ENCODE data around the gene OPRM1. TPM values are rescaled to one million over a fixed set of nuclear protein-coding genes. Genes with fewer than 3 reads are reported as not detected.

The OPRM1 gene
- not detected in 2 replicates for total RNA-seq
- long read RNA-seq = 0 reads

- TF ChIP-seq CTCF (IDR thresholded peaks at IDR 0.05; ENCODE audit: unreplicated experiment) = no peak
- peaks cover 42% of the 10 kb centered on the region for H3K27me3 Mint-ChIP-seq
- no peak within 1 kb of the TSS for H3K4me3 Mint-ChIP-seq (ENCODE audit: low read depth)
- peak; percentile 85 for DNase-seq (ENCODE audit: low spot score, unreplicated experiment)
- peak within 1 kb of the TSS; percentile 76 for H3K27ac Mint-ChIP-seq
- peaks cover 2% of the 10 kb centered on the region for H3K4me1 Mint-ChIP-seq (ENCODE audit: low read depth)
- no peaks in the 10 kb centered on the region for H3K36me3 Mint-ChIP-seq (ENCODE audit: insufficient read depth)
- H3K9me3 Mint-ChIP-seq (ENCODE audit: low read depth) = no peaks in the 10 kb centered on the region
Measured at GRCh38 chr6:154039231-154039842, at the start of gene OPRM1. TSS of gene OPRM1 (plus strand) at chr6:154039240. CDS start at chr6:154039545, 305 bp downstream.

DNA sequence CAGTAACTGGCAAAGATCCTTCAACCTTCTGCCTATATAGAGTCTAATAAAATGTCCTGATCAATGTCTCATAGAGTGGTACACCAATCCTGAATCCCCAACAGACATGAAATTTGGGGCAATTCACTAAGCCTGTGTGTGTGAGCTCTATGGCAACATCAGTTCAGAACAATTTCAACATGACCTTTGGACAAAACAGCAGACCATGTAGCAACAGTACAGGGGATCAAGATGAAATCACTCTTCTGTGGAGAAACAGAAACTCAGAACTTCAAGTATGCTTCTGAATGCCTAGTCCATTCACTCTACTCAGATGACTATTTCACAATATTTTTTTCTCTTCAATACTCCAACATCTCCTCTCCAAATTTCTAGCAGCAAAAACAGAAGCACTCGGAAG, 49.1 kb upstream of the OPRM1 start:
- H3K4me3 Mint-ChIP-seq (ENCODE audit: low read depth) = no peak overlapping the region
- no peaks in the 10 kb centered on the region for H3K9me3 Mint-ChIP-seq (ENCODE audit: low read depth)
- no peak for DNase-seq (ENCODE audit: low spot score, unreplicated experiment)
- H3K27ac Mint-ChIP-seq = no peak overlapping the region
- peaks cover 8% of the 10 kb centered on the region for H3K27me3 Mint-ChIP-seq
- no peaks in the 10 kb centered on the region for H3K36me3 Mint-ChIP-seq (ENCODE audit: insufficient read depth)
- no peak for TF ChIP-seq CTCF (IDR thresholded peaks at IDR 0.05; ENCODE audit: unreplicated experiment)
- peaks cover 7% of the 10 kb centered on the region for H3K4me1 Mint-ChIP-seq (ENCODE audit: low read depth)

DNA sequence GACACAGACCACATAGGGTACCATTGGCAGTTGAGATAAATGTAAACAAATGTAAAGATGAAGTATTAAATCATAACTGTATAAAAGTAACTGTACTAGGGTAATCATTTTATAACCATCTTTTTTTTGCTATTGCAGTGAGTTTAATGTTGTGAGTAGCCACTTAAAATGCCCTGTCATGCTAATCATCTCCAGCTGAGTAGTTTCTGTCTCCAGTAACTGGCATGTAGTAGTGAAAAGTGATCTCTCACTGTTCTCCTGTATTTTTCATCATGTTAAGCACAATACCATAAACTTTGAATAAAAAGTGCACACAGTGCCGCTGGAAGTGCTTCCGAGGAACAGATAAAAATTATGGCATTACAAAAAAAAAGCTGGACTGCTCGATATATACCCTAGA, 45.0 kb upstream of the OPRM1 start:
- Mint-ChIP-seq H3K36me3 (ENCODE audit: insufficient read depth) (no peaks in the 10 kb centered on the region), H3K4me3 (ENCODE audit: low read depth) (no peak overlapping the region), H3K27ac (no peak overlapping the region), H3K9me3 (ENCODE audit: low read depth) (no peaks in the 10 kb centered on the region), H3K27me3 (peaks cover 8% of the 10 kb centered on the region), H3K4me1 (ENCODE audit: low read depth) (peaks cover 7% of the 10 kb centered on the region)
- DNase-seq (ENCODE audit: low spot score, unreplicated experiment) = no peak
- TF ChIP-seq CTCF (IDR thresholded peaks at IDR 0.05; ENCODE audit: unreplicated experiment) = no peak

- no peak overlapping the region for H3K27ac Mint-ChIP-seq
- TF ChIP-seq CTCF (IDR thresholded peaks at IDR 0.05; ENCODE audit: unreplicated experiment) = no peak
- H3K4me1 Mint-ChIP-seq (ENCODE audit: low read depth) = peaks cover 6% of the 10 kb centered on the region
- DNase-seq (ENCODE audit: low spot score, unreplicated experiment) = no peak
- no peaks in the 10 kb centered on the region for H3K9me3 Mint-ChIP-seq (ENCODE audit: low read depth)
- H3K4me3 Mint-ChIP-seq (ENCODE audit: low read depth) = no peak overlapping the region
- H3K27me3 Mint-ChIP-seq = peaks cover 8% of the 10 kb centered on the region
- H3K36me3 Mint-ChIP-seq (ENCODE audit: insufficient read depth) = no peaks in the 10 kb centered on the region
Measured at GRCh38 chr6:153994811-153995210, 44.2 kb upstream of the OPRM1 start.

DNA sequence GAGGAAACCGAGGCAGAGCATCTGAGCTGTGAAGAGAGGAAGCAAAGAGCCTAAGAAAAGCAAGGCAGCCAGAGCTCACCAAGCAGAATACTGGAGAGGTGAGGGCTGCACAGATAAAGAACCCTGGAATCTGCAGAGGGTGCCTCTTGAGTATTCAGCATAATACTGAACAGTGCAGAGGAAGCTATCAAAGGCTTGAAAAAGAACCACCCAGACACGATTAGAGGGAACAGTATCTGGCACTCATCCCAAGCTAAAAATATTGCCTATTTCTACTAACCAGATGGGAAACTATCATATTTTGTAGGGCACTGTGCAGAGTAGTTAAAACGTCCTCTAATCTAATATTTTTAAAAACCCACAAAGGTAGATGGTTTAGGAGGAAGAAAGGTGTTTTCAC, 41.8 kb upstream of the OPRM1 start:
- Mint-ChIP-seq H3K36me3 (ENCODE audit: insufficient read depth) (no peaks in the 10 kb centered on the region), H3K9me3 (ENCODE audit: low read depth) (no peaks in the 10 kb centered on the region), H3K4me1 (ENCODE audit: low read depth) (no peaks in the 10 kb centered on the region), H3K4me3 (ENCODE audit: low read depth) (no peak overlapping the region), H3K27ac (no peak overlapping the region), H3K27me3 (peaks cover 8% of the 10 kb centered on the region)
- TF ChIP-seq CTCF (IDR thresholded peaks at IDR 0.05; ENCODE audit: unreplicated experiment) = no peak
- DNase-seq (ENCODE audit: low spot score, unreplicated experiment) = no peak
